Activated CD4-positive, alpha-beta memory T cell treated with anti-CD3 and anti-CD28 coated beads for 36 hours (primary cell): ENCODE results near the gene GOLGA8S. TPM values are rescaled to one million over a fixed set of nuclear protein-coding genes. Genes with fewer than 3 reads are reported as not detected.
A peak's percentile ranks its signal among the peaks of the same experiment; 100 is the strongest.
"Not testable (repeated sequence)": the region's sequence is repeated elsewhere in the genome, so short reads cannot be mapped to it uniquely, and the experiment has no call there.

ENCODE experiments used
- CTCF ChIA-PET: fragments of 350-600 bp; sonication (Branson Sonifier 250); formaldehyde crosslinking; loops from one replicate; lab custom pipeline; 2021; ENCODE audit warnings: antibody characterized with exemption, inconsistent platforms; lab: Charles Lee
- POLR2A ChIA-PET: fragments of 350-600 bp; sonication (Branson Sonifier 250); formaldehyde crosslinking; loops from one replicate; lab custom pipeline; 2021; ENCODE audit warnings: antibody characterized with exemption; lab: Charles Lee
- DNase-seq: peaks from one replicate; pipeline ENCODE4 v3.0.0-alpha.2; 2020
- H3K27ac Mint-ChIP-seq: one replicate; pipeline ENCODE4 v1.8.0; 2021; ENCODE audit warnings: mixed read lengths
- H3K27me3 Mint-ChIP-seq: one replicate; pipeline ENCODE4 v1.8.0; 2021; ENCODE audit warnings: mixed read lengths
- H3K36me3 Mint-ChIP-seq: one replicate; pipeline ENCODE4 v1.8.0; 2021; ENCODE audit warnings: mixed read lengths
- H3K4me1 Mint-ChIP-seq: one replicate; pipeline ENCODE4 v1.8.0; 2021; ENCODE audit warnings: low read depth, mixed read lengths
- H3K4me3 Mint-ChIP-seq: one replicate; pipeline ENCODE4 v1.8.0; 2021; ENCODE audit warnings: mild to moderate bottlenecking, mixed read lengths
- H3K9me3 Mint-ChIP-seq: one replicate; pipeline ENCODE4 v1.8.0; 2021; ENCODE audit warnings: mixed read lengths
- intact Hi-C: fragments of 100-400 bp; cut with micrococcal nuclease; formaldehyde crosslinking; loops from one replicate; pipeline ENCODE4 v1.15.1; 2023
- total RNA-seq, 2 experiments: library from RNA; stranded (reverse); gene quantifications; one replicate each; pipeline ENCODE4 v1.2.3, GENCODE V29; 2021

GOLGA8S gene, protein sequence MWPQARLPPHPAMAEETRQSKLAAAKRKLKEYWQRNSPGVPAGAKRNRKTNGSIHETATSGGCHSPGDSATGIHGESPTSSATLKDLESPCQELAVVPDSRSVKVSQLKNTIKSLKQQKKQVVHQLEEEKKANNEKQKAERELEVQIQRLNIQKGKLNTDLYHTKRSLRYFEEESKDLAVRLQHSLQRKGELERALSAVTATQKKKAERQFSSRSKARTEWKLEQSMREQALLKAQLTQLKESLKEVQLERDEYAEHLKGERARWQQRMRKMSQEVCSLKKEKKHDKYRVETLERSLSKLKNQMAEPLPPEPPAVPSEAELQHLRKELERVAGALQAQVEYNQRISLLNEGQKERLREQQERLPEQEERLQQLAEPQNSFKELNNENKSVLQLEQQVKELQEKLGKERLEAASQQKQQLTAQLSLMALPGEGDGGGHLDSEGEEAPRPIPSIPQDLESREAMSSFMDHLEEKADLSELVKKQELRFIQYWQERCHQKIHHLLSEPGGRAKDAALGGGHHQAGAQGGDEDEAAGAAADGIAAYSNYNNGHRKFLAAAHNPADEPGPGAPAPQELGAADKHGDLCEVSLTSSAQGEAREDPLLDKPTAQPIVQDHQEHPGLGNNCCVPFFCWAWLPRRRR
- under 1 TPM in 1 of 2 experiments, not detected in 1; 0.05 TPM for total RNA-seq

DNA sequence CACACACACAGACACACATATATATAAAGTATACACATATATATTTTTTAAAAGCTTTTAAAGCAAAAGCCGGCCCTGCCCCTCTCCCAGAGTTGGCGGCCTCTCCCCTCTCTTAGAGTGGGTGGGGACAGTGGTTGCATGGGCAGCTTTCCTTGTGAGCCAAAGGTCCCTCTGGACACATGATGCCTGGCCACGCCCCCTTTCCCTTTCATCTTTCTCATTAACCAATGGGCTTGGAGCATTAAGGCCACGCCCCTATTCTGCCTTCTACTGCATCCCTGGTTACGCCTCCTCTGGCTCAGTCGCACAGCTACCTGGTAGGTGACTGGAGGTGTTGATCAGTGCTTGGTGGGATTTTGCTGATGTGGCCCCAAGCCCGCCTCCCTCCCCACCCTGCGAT is at the start of gene GOLGA8S:
Gene GOLGA8S, plus strand, starts transcription at position 301 of the 400 bp plus-strand sequence. Its CDS starts 62 bp downstream, at position 363.
- H3K27ac Mint-ChIP-seq, H3K9me3 Mint-ChIP-seq, H3K4me3 Mint-ChIP-seq, POLR2A ChIA-PET, DNase-seq, intact Hi-C loops, CTCF ChIA-PET, H3K27me3 Mint-ChIP-seq, H3K36me3 Mint-ChIP-seq, H3K4me1 Mint-ChIP-seq: not testable (repeated sequence)

DNA sequence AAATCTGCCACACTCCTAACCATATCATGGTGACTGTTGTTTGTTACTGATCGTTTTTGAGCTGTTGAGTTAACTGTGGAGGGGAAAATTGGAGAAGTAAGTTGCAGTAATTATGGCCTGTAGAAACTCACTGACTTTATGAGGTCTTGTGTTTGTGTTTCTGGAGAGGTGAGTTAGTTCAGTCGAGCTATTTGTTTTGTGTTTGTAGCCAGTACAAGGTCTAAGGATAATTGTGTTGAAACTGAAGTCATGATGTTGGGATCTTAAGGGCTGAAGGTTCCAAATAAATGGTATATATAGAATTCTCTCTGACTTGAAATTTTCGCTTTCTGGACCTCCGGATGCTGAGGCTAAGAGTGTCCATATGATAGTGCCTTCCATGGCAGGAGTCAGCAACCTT is 49.7 kb upstream of the GOLGA8S start:
- Mint-ChIP-seq H3K36me3 (peaks cover 13% of the 10 kb centered on the region), H3K4me1 (peaks cover 18% of the 10 kb centered on the region), H3K4me3 (peak overlapping the region; percentile 82)
- CTCF ChIA-PET, intact Hi-C loops, POLR2A ChIA-PET, DNase-seq, H3K9me3 Mint-ChIP-seq, H3K27me3 Mint-ChIP-seq, H3K27ac Mint-ChIP-seq: not testable (repeated sequence)

DNA sequence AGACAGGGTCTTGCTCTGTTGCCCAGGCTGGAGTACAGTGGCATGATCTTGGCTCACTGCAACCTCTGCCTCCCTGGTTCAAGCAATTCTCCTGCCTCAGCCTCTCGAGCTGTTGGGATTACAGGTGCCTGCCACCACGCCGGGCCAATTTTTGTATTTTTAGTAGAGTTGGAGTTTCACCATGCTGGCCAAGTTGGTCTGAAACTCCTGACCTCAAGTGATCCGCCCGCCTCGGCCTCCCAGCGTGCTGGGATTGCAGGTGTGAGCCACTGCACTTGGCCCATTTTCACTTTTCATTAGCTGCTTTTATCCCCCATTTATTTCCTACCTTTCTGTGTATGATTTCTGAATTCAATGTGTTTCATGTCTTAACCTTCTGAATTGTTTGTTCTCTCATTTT is 48.6 kb upstream of the GOLGA8S start:
- H3K4me3 Mint-ChIP-seq, H3K27ac Mint-ChIP-seq, CTCF ChIA-PET, H3K27me3 Mint-ChIP-seq, H3K9me3 Mint-ChIP-seq, intact Hi-C loops, DNase-seq, POLR2A ChIA-PET: not testable (repeated sequence)
- Mint-ChIP-seq H3K4me1 (peaks cover 18% of the 10 kb centered on the region), H3K36me3 (peaks cover 15% of the 10 kb centered on the region)

DNA sequence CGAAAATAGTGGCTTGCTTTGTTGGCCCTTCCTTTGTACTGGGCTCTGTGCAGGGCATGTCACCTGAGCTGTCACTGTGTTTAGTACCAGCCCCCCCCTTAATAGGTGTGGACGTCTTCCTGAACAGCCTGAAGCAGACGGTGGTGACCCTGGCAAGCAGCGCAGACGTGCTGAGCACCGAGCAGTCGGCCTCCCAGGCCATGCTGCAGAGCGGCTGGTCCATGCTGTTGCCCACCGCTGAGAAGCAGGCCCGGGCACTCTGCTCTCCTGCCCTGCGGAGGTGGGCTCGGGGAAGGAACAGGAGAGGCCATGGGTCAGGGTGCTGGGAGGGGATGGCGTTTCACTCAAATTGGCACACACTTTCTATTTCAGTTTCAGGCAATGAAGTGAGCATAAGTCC is 43.3 kb upstream of the GOLGA8S start:
- H3K4me3 Mint-ChIP-seq, H3K9me3 Mint-ChIP-seq, POLR2A ChIA-PET, H3K27ac Mint-ChIP-seq, DNase-seq, CTCF ChIA-PET, intact Hi-C loops, H3K27me3 Mint-ChIP-seq: not testable (repeated sequence)
- Mint-ChIP-seq H3K36me3 (peaks cover 15% of the 10 kb centered on the region), H3K4me1 (peaks cover 10% of the 10 kb centered on the region)

DNA sequence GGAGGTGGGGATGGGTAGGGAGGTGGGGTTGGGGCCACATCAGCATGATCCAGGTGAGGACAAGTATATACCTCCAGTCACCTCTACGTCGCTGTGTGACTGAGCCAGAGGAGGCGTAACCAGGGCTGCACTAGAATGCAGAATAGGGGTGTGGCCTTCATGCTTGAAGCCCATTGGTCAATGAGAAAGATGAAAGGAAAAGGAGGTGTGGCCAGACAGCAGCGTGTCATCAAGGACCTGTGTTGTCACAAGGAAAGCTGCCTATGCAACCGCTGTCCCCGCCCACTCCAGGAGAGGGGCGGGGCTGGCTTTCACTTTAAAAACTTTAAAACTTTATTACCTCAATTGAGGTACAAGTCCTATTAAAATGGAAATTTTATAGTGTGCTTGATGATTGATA is 20.5 kb upstream of the GOLGA8S start, which contains the start of gene GOLGA6L26:
Gene GOLGA6L26, minus strand, starts transcription at position 101 of the 400 bp plus-strand sequence. Its CDS starts 61 bp downstream, at position 40.
- H3K27me3 Mint-ChIP-seq, H3K36me3 Mint-ChIP-seq, H3K4me3 Mint-ChIP-seq, H3K27ac Mint-ChIP-seq, DNase-seq, POLR2A ChIA-PET, CTCF ChIA-PET, intact Hi-C loops, H3K9me3 Mint-ChIP-seq, H3K4me1 Mint-ChIP-seq: not testable (repeated sequence)

DNA sequence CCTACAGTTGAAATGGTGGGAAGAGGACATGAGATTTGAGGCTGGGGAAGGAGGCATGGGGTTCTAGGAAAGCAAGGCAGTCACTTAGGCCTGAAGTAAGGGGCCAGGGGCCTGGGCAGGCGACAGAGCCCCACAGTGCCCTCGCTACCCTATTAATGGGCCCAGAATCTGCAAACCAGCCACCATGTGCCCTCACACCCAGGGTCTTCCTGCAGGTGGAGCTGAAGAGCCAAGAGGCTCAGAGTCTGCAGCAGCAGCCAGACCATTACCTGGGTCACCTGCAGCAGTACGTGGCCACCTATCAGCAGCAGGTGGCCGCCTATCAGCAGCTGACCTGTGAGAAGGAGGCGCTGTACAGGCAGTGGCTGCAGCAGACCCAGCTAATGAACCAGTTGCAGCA is 8.1 kb downstream of the GOLGA8S start:
- H3K9me3 Mint-ChIP-seq, H3K36me3 Mint-ChIP-seq, CTCF ChIA-PET, H3K27me3 Mint-ChIP-seq, H3K4me1 Mint-ChIP-seq, H3K4me3 Mint-ChIP-seq, H3K27ac Mint-ChIP-seq, intact Hi-C loops, DNase-seq, POLR2A ChIA-PET: not testable (repeated sequence)

DNA sequence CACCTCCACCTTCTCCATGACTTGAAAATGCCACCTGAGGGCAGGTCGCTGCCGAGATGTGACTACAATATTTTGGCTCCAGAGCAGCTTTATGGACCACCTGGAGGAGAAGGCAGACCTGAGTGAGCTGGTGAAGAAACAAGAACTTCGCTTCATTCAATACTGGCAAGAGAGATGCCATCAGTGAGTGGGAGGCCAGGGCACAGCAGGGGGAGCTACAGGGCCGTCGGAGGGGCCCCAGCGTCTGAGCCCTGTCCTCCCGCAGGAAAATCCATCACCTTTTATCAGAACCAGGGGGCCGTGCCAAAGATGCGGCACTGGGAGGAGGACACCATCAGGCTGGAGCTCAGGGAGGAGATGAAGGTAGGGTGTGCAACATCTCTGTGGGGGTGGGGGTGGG is 9.7 kb downstream of the GOLGA8S start:
- H3K27ac Mint-ChIP-seq, H3K27me3 Mint-ChIP-seq, intact Hi-C loops: not testable (repeated sequence)

DNA sequence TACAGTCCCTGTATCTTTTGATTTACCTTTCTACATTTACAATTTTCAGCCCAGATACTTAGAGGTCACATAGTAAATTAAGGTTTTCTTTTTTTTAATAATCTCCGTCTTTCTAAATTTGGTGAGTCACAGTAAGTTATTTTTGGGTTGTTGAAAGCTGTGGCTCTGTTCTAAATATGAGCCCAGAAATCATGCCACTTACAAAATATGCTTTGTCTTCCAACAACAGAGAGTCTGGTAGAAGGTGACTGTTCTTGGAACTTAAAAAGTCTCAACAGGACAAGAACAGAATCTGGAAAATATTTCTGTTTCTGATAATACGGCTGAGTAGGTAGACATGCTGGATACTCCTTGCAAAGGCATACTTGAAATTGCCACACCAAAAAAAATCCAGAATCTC is 16.0 kb downstream of the GOLGA8S start:
- no peak for DNase-seq
- POLR2A ChIA-PET: no interaction called here
- Mint-ChIP-seq H3K27me3 (no peaks in the 10 kb centered on the region), H3K9me3 (no peaks in the 10 kb centered on the region), H3K4me1 (no peaks in the 10 kb centered on the region), H3K4me3 (no peak overlapping the region), H3K27ac (no peak overlapping the region), H3K36me3 (no peaks in the 10 kb centered on the region)
- CTCF ChIA-PET: no interaction called here
- intact Hi-C loops: no loop called here

More for the DNA sequence above, 9.7 kb downstream of the GOLGA8S start:
- POLR2A ChIA-PET, H3K36me3 Mint-ChIP-seq, H3K4me1 Mint-ChIP-seq, H3K9me3 Mint-ChIP-seq, DNase-seq, H3K4me3 Mint-ChIP-seq, CTCF ChIA-PET: not testable (repeated sequence)

DNA sequence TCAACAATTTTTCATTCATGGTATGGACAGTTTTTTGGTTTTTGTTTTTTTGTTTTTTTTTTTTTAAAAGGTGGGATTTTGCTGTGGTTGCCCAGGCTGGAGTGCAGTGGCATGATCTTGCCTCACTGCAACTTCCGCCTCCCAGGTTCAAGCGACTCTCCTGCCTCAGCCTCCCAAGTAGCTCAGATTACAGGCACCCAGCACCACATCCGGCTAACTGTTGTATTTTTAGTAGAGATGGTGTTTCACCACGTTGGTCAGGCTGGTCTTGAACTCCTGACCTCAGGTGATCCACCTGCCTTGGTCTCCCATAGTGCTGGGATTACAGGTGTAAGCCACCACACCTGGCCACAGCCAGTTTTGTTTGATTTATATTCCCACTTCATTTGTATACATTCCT is 16.6 kb downstream of the GOLGA8S start:
- H3K27me3 Mint-ChIP-seq, intact Hi-C loops, DNase-seq, POLR2A ChIA-PET, H3K4me3 Mint-ChIP-seq, H3K4me1 Mint-ChIP-seq, H3K9me3 Mint-ChIP-seq, H3K27ac Mint-ChIP-seq, H3K36me3 Mint-ChIP-seq: not testable (repeated sequence)
- CTCF ChIA-PET: interaction anchor here (0.7 kb wide), 1 partner anchor 533 kb away, joined by 3 read pairs; the partner anchor contains the start of gene NIPA2

DNA sequence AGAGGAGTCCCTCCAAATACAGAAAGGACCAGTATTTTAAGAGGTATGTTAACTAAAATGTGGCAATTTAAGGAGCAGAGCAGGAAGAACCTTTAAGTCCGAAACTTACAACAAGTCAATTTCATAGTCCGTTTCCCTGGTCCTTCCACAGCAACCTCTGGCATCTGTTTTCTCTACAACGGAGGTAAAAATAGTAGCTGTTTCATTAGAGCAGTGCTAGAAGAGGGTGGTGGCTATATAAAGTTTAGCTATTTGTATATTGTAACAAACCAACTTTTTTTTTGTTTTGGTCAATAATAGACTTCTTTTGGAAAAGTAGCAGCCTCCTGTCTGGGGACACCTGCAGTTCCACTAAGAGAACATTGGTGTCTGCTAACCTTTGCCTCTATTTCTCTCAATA is 17.3 kb downstream of the GOLGA8S start:
- H3K36me3 Mint-ChIP-seq, H3K4me3 Mint-ChIP-seq, H3K27me3 Mint-ChIP-seq, DNase-seq, CTCF ChIA-PET, H3K27ac Mint-ChIP-seq, H3K4me1 Mint-ChIP-seq, POLR2A ChIA-PET, H3K9me3 Mint-ChIP-seq, intact Hi-C loops: not testable (repeated sequence)

DNA sequence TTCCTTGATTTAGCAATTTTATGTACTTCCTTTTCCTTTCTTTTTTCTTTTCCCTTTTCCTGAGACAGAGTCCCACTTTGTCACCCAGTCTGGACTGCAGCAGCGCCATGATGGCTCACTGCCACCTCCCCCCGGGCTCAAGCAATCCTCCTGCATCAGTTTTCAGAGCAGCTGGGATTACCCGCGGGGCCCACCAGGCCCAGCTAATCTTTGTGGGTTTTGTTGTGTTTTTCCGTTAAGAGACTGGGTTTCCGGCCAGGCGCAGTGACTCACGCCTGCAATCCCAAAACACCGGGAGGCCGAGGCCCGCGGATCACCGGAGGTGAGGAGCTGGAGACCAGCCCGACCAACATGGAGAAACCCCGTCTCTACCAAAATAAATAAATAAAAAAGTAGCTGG is 17.7 kb downstream of the GOLGA8S start:
- Mint-ChIP-seq H3K4me3 (no peak overlapping the region), H3K27me3 (no peaks in the 10 kb centered on the region), H3K36me3 (no peaks in the 10 kb centered on the region), H3K27ac (no peak overlapping the region), H3K9me3 (no peaks in the 10 kb centered on the region), H3K4me1 (no peaks in the 10 kb centered on the region)
- CTCF ChIA-PET: no interaction called here
- DNase-seq: no peak
- intact Hi-C loops: no loop called here
- POLR2A ChIA-PET: no interaction called here

DNA sequence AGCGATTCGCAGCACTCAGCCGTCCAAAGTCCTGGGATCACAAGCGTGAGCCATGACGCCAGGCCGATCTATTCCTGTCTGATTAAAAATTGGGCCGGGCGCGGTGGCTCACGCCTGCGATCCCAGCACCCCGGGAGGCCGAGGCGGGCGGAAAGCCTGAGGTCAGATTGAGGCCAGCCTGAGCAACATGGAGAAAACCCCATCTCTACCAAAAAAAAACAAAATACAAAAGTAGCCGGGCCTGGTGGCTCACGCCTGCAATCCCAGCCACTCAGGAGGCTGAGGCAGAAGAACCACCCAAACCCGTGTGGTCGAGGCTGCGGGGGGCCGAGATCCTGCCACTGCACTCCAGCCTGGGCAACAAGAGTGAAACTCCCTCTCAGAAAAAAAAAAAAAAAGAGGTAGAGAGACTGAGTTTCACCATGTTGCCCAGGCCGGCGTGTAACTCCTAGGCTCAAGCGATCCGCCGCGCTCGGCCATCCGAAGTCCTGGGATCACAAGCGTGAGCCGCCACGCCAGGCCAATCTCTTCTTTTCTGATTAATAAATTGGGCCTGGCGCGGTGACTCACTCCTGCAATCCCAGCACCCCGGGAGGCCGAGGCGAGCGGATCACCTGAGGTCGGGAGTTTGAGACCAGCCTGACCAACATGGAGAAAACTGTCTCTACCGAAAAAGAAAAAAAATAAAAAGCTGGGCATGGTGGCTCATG is 18.5 kb downstream of the GOLGA8S start:
- H3K4me1 Mint-ChIP-seq, H3K4me3 Mint-ChIP-seq, H3K27ac Mint-ChIP-seq, intact Hi-C loops, H3K36me3 Mint-ChIP-seq, POLR2A ChIA-PET, DNase-seq, CTCF ChIA-PET, H3K27me3 Mint-ChIP-seq, H3K9me3 Mint-ChIP-seq: not testable (repeated sequence)
